HG03108 (cell line): ENCODE data around the gene ARF4.
A peak's percentile ranks its signal among the peaks of the same experiment; 100 is the strongest.
"Not testable (repeated sequence)": the region's sequence is repeated elsewhere in the genome, so short reads cannot be mapped to it uniquely, and the experiment has no call there.

ENCODE experiments used
- ATAC-seq: cut with Tn5 transposase; IDR thresholded peaks from one replicate; pipeline ENCODE4 v1.9.1; 2021; ENCODE audit warnings: moderate library complexity; ENCODE audit not compliant: unreplicated experiment

Gene ARF4

GRCh38 chr3:57597127-57597923 is at the start of gene ARF4:
Gene ARF4, minus strand, starts transcription at chr3:57597344. Its CDS starts 204 bp downstream, at chr3:57597140.
- peak; percentile 93 for ATAC-seq

- no peak for ATAC-seq
These were observed 49.6 kb upstream of the ARF4 start for GRCh38 chr3:57646723-57647122.

- no peak for ATAC-seq
These were observed 47.6 kb upstream of the ARF4 start for GRCh38 chr3:57644740-57645139.

- no peak for ATAC-seq
These were observed 40.2 kb upstream of the ARF4 start for GRCh38 chr3:57637391-57637790.

GRCh38 chr3:57634259-57634658 is 37.1 kb upstream of the ARF4 start:
- ATAC-seq = not testable (repeated sequence)

GRCh38 chr3:57627976-57628375 is 30.8 kb upstream of the ARF4 start:
- ATAC-seq = no peak

- no peak for ATAC-seq
These were observed 27.7 kb upstream of the ARF4 start for GRCh38 chr3:57624801-57625200.

GRCh38 chr3:57622362-57622761 is 25.2 kb upstream of the ARF4 start:
- no peak for ATAC-seq

GRCh38 chr3:57617739-57618138 is 20.6 kb upstream of the ARF4 start:
- no peak for ATAC-seq

GRCh38 chr3:57616233-57616632 is 19.1 kb upstream of the ARF4 start:
- ATAC-seq = no peak

GRCh38 chr3:57611870-57612269 is 14.7 kb upstream of the ARF4 start:
- not testable (repeated sequence) for ATAC-seq

GRCh38 chr3:57605683-57606082 is 8.5 kb upstream of the ARF4 start:
- ATAC-seq = no peak

- ATAC-seq = no peak
These were observed 7.8 kb upstream of the ARF4 start for GRCh38 chr3:57604971-57605370.

GRCh38 chr3:57600195-57600594 is 3.1 kb upstream of the ARF4 start:
- ATAC-seq = no peak

GRCh38 chr3:57598765-57599360 is 1.7 kb upstream of the ARF4 start:
- ATAC-seq = no peak

GRCh38 chr3:57596495-57597126 is 533 bp downstream of the ARF4 start:
- no peak for ATAC-seq

GRCh38 chr3:57594576-57594975 is 2.6 kb downstream of the ARF4 start:
- ATAC-seq = no peak

GRCh38 chr3:57594144-57594543 is 3.0 kb downstream of the ARF4 start:
- ATAC-seq = no peak

- no peak for ATAC-seq
These were observed 4.8 kb downstream of the ARF4 start for GRCh38 chr3:57592306-57592705.

- ATAC-seq = no peak
These were observed 9.2 kb downstream of the ARF4 start for GRCh38 chr3:57587905-57588304.

- ATAC-seq = no peak
These were observed 10.4 kb downstream of the ARF4 start for GRCh38 chr3:57586778-57587177.

GRCh38 chr3:57583544-57583943 is 13.6 kb downstream of the ARF4 start:
- no peak for ATAC-seq
